Nephron (organoid): ENCODE measurements around the gene FAM228A.

Source experiments
- H3K27ac Mint-ChIP-seq, 3 experiments: 2 replicates each; pipeline ENCODE4 v1.8.0; 2020; ENCODE audit warnings: mixed read lengths in 3 of 3, mild to moderate bottlenecking in 2 of 3, moderate library complexity in 1 of 3
- H3K27me3 Mint-ChIP-seq: 2 replicates; pipeline ENCODE4 v1.8.0; 2021; ENCODE audit warnings: low read depth, mild to moderate bottlenecking, moderate library complexity, mixed read lengths
- H3K36me3 Mint-ChIP-seq: 2 replicates; pipeline ENCODE4 v1.8.0; 2020; ENCODE audit warnings: low read depth, mixed read lengths
- H3K4me1 Mint-ChIP-seq: 2 replicates; pipeline ENCODE4 v1.8.0; 2020; ENCODE audit warnings: mixed read lengths
- H3K4me3 Mint-ChIP-seq, 3 experiments: 2 replicates each; pipeline ENCODE4 v1.8.0; 2020; ENCODE audit warnings: mild to moderate bottlenecking in 3 of 3, mixed read lengths in 3 of 3, moderate library complexity in 2 of 3
- H3K9me3 Mint-ChIP-seq: 2 replicates; pipeline ENCODE4 v1.8.0; 2020; ENCODE audit warnings: mixed read lengths
- CTCF ChIP-seq, 3 experiments: fragments of 200-600 bp; sonication (generic); IDR thresholded peaks; one replicate each; pipeline ENCODE4 v1.5.0; 2021; ENCODE audit warnings: antibody characterized with exemption in 3 of 3; ENCODE audit not compliant: unreplicated experiment in 3 of 3

The FAM228A gene

GRCh38 chr2:24220554-24221291, 45.9 kb downstream of the FAM228A start:
- Mint-ChIP-seq H3K27ac (no peak overlapping the region), H3K27me3 (peaks cover 10% of the 10 kb centered on the region), H3K4me3 (no peak overlapping the region), H3K4me1 (no peaks in the 10 kb centered on the region), H3K36me3 (peaks cover 19% of the 10 kb centered on the region), H3K9me3 (no peaks in the 10 kb centered on the region)
- TF ChIP-seq CTCF (IDR thresholded peaks at IDR 0.05; ENCODE audit: unreplicated experiment in 3 of 3) = no peak

GRCh38 chr2:24221343-24222050, 46.6 kb downstream of the FAM228A start:
- H3K9me3 Mint-ChIP-seq = no peaks in the 10 kb centered on the region
- no peak overlapping the region for H3K4me3 Mint-ChIP-seq
- no peaks in the 10 kb centered on the region for H3K4me1 Mint-ChIP-seq
- TF ChIP-seq CTCF (IDR thresholded peaks at IDR 0.05; ENCODE audit: unreplicated experiment in 3 of 3) = no peak
- H3K36me3 Mint-ChIP-seq = peaks cover 13% of the 10 kb centered on the region
- H3K27ac Mint-ChIP-seq = no peak overlapping the region
- peaks cover 10% of the 10 kb centered on the region for H3K27me3 Mint-ChIP-seq

GRCh38 chr2:24222946-24223345, 48.1 kb downstream of the FAM228A start:
- peaks cover 10% of the 10 kb centered on the region for H3K27me3 Mint-ChIP-seq
- peaks cover 13% of the 10 kb centered on the region for H3K36me3 Mint-ChIP-seq
- no peaks in the 10 kb centered on the region for H3K9me3 Mint-ChIP-seq
- H3K27ac Mint-ChIP-seq = no peak overlapping the region
- no peaks in the 10 kb centered on the region for H3K4me1 Mint-ChIP-seq
- no peak for TF ChIP-seq CTCF (IDR thresholded peaks at IDR 0.05; ENCODE audit: unreplicated experiment in 3 of 3)
- H3K4me3 Mint-ChIP-seq = no peak overlapping the region

- H3K27ac Mint-ChIP-seq = no peak overlapping the region
- no peak for TF ChIP-seq CTCF (IDR thresholded peaks at IDR 0.05; ENCODE audit: unreplicated experiment in 3 of 3)
- H3K36me3 Mint-ChIP-seq = peaks cover 10% of the 10 kb centered on the region
Measured at GRCh38 chr2:24225499-24226242, 50.8 kb downstream of the FAM228A start.

GRCh38 chr2:24228470-24228869, 53.6 kb downstream of the FAM228A start:
- peaks cover 6% of the 10 kb centered on the region for H3K27me3 Mint-ChIP-seq
- H3K4me1 Mint-ChIP-seq = no peaks in the 10 kb centered on the region
- H3K36me3 Mint-ChIP-seq = peaks cover 9% of the 10 kb centered on the region
- TF ChIP-seq CTCF (IDR thresholded peaks at IDR 0.05; ENCODE audit: unreplicated experiment in 3 of 3) = peak; percentile 12 to 47 (median 16)
- H3K4me3 Mint-ChIP-seq = no peak overlapping the region
- no peak overlapping the region for H3K27ac Mint-ChIP-seq
- H3K9me3 Mint-ChIP-seq = no peaks in the 10 kb centered on the region

More at GRCh38 chr2:24225499-24226242, 50.8 kb downstream of the FAM228A start:
- no peaks in the 10 kb centered on the region for H3K4me1 Mint-ChIP-seq
- H3K9me3 Mint-ChIP-seq = no peaks in the 10 kb centered on the region
- H3K4me3 Mint-ChIP-seq = no peak overlapping the region
- peaks cover 6% of the 10 kb centered on the region for H3K27me3 Mint-ChIP-seq
